Activated CD4-positive, alpha-beta T cell treated with anti-CD3 and anti-CD28 coated beads, Interleukin-2, Interleukin-4, amounts not matched to agents 100 ng/mL and 50 ng/mL, durations not matched to agents 16 hours and 8 hours (primary cell): ENCODE results near the gene OR5AK2.
A peak's percentile ranks its signal among the peaks of the same experiment; 100 is the strongest.
"Not testable (repeated sequence)": the region's sequence is repeated elsewhere in the genome, so short reads cannot be mapped to it uniquely, and the experiment has no call there.

Experiments used
- DNase-seq: peaks from one replicate; pipeline ENCODE4 v3.0.0-alpha.2; 2020; ENCODE audit warnings: low spot score

The OR5AK2 gene, protein sequence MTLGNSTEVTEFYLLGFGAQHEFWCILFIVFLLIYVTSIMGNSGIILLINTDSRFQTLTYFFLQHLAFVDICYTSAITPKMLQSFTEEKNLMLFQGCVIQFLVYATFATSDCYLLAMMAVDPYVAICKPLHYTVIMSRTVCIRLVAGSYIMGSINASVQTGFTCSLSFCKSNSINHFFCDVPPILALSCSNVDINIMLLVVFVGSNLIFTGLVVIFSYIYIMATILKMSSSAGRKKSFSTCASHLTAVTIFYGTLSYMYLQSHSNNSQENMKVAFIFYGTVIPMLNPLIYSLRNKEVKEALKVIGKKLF

DNA sequence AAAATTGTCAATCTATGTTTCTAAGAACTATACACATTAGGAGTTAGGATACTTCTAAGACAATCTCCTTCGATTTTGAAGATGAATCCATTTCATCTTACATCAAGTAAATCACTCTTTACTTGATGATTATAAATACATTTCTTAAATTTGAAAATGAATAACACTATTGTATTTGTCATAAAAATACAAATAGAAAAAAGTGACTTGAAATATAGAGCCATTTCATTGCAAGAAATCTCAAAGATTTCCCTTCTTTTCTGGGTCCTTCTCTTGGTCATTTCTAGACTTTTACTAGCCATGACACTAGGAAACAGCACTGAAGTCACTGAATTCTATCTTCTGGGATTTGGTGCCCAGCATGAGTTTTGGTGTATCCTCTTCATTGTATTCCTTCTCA, at the start of gene OR5AK2:
OR5AK2 (plus strand) TSS at position 301 of the 400 bp plus-strand sequence; CDS start at position 301, 0 bp downstream.
- DNase-seq: no peak

DNA sequence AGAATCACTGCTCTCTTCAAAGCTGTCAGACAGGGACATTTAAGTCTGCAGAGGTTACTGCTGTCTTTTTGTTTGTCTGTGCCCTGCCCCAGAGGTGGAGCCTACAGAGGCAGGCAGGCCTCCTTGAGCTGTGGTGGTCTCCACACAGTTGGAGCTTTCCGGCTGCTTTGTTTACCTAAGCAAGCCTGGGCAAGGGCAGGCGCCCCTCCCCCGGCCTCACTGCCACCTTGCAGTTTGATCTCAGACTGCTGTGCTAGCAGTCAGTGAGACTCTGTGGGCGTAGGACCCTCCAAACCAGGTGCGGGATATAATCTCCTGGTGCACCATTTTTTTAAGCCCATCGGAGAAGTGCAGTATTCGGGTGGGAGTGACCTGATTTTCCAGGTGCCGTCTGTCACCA, 43.2 kb upstream of the OR5AK2 start:
- DNase-seq: not testable (repeated sequence)

DNA sequence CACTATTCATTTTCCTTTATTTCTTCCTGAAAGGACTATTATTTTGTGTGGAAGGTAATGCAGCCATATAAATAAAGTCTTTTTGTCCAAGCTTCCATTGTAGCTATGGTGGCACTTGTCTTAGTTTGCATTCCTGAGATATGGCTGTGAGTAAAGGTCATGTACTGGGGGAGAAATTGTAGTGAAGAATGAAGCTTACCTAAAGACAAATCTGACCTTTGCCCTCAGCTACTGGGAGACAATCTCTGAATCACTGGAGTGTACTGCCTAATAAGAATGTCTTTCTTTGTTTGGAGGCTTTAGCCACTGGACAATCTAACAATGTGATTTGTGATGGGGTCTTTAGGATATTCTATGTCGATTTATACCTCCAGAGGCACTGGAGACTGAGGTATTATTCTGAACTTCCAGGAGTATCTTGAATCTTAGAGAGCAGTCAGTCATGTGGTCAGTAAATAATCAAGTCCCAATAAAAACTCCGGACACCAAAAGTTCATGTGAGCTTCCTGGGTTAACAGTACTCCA, 39.7 kb upstream of the OR5AK2 start:
- DNase-seq: no peak

DNA sequence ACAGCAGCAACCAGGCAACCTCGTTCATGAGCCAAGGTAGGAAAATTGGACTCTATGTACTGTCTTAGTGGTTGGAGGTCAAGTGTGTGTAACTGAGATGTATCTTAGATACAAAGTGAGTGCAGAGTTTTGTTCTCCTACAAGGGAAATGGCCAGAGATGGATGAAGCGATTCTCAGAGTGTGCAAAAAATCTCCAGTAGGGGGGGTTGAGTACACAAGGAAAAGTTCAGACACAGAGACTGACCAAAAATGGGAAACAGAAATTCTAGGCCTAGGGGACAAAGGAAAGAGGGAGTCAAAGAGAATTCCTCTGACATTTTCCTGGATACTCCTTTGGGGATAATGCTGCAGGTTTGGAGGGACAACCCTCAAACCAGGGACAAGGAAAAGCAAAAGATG, 38.2 kb upstream of the OR5AK2 start:
- DNase-seq: no peak

DNA sequence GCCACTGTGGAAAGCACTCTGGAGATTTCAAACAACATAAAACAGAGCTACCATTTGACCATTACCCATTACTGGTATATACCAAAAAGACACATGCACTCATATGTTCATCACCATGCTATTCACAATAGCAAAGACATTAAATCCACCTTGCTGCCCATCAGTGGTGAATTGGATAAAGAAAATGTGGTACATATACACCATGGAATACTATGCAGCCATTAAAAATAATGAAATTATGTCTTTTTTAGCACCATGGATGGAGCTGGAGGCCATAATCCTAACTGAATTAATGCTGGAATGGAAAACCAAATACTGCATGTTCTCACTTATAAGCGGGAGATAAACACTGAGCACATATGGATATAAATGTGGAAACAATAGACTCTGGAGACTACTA, 34.8 kb upstream of the OR5AK2 start:
- DNase-seq: not testable (repeated sequence)

DNA sequence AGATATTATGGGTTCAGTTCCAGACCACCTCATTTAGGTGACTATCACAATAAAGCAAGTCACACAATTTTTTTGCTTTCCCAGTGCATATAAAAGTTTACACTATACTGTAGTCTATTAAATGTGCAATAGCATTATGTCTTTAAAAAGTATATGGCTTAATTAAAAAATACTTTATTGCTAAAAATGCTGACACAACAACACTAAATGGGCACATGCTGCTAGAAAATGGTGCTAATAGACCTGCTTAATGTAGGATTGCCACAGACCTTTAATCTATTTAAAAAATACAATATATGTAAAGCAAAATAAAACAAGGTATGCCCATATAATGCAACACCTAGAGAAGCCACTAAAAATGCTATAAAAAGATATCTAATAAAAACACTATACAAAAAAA, 27.1 kb upstream of the OR5AK2 start:
- DNase-seq: no peak

DNA sequence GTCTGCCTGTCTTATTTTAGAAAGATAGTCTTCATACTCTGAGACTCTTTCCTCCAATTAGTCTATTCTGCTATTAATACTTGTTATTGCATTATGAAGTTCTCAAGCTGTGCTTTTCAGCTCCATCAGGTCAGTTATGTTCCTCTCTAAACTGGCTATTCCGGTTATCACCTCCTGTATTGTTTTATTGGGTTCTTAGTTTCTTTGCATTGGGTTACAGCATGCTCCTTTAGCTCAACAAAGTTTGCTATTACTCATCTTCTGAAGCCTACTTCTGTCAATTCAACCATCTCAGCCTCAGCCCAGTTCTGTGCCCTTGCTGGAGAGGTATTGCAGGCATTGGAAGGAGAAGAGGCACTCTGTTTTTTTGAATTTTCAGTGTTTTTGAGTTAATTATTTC, 21.0 kb upstream of the OR5AK2 start:
- DNase-seq: no peak

DNA sequence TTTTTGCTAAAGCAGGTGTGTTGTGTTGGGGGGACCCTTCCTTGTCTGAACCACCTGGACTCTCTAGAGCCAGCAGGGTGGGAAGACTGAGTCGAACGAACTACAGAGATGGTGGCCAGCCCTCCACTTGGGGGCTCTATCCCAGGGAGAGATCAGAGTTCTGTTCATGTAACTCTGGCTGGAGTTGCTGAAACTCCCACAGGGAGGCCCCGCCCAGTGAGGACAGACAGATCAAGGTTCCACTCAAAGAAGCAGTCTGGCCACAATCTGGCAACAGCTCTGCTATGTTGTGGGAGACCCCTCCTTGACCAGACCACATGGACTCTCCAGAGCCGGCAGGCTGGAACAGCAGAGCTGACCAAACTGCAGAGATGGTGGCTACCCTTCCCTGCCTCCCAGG, 20.2 kb upstream of the OR5AK2 start:
- no peak for DNase-seq

DNA sequence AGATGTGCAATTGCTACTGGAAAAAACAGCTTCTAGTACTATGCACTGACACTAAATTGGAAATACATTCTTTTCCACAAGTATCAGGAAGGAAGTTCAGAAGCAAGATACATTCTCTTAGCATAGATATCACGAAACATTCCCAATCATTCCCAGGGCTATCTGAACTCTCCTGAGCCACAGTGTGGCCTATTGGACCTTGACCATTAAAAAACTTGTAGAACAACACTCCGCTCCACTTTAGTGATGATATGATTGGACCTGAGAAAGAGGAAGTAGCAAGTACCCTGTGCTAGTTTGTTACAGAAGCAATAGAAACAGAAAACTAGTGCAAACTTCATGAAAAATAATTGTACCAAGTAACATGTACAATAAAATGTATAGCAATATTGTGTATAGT, 11.4 kb upstream of the OR5AK2 start:
- no peak for DNase-seq

DNA sequence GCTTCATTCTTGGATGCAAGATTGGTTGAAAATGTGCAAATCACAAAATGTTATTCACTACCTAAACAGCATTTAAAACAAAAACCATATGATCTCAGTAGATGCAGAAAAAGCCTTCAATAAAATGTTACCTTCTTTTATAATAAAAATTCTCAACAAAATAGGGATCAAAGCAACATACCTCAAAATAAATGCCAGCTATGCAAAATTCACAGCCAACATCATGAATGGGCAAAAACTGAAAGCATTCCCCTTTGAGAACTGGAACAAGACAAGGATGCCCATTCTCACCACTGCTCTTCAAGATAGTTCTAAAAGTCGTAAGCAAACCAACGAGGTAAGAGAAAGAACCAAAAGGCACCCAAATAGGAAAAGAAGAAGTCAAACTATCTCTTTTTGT, 2.0 kb downstream of the OR5AK2 start:
- no peak for DNase-seq

DNA sequence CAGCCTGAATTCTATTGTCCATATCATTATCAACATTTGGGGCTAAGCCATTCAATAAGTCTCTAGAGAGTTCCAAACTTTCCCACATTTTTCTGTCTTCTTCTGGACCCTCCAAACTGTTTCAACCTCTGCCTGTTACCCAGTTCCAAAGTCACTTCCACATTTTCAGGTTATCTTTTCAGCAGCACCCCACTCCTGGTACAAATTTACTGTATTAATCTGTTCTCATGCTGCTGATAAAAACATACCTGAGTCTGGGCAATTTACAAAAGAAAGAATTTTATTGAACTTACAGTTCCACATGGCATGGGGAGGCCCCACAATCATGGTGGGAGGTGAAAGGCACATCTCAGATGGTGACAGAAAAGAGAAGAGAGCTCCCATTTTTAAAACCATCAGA, 5.8 kb downstream of the OR5AK2 start:
- no peak for DNase-seq

DNA sequence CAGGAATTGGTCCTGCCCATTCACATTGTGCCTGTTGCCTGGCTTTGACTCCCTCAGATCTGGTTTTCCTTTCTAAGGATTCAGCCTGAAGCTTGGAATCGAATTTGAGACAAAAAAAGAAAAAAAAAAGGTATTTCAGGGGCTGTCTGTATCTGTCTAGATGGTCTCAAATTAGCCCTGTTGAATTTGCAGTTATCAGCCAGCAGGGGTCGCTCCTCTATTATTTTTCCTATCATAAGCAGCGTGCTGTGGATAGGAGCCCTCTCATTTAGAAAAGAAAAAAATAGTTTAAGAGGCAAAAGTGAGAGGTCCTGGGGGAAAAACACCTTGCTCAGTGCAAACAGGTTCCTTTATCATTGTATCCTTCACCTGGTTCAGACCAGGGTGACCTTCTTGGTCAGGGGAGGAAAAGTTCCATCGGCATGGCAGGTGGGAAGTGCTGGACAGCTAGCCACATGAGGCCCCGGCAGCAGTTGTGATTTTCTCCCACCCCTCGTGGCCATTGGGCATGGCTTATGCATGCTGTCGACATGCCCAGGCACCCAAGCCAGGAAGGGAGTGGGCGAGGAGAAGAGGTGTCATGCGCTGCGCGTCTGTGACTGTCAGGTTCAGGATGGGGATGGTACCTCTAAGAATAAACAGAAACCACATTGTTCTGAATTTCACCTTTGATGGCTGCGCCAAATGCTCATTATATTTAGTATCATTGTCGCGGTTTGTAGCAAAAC, 13.1 kb downstream of the OR5AK2 start:
- DNase-seq: peak; percentile 1

DNA sequence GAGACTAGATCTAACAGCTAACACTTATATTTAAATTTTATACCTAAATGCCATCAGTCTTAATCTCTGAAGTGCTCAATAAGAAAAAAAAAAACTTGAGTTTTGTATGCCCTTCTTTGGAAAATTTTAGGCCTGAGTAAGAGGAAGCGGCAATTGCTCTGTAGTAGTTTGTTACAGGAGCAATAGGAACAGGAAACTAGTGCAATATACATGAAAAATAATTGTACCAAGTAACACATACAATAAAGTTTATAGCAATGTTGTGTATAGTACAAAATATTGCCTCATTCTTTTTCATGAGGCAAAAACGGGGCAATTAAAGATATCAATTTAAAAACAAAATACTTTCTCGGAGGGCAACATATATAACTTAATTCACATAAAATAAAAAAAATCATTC, 19.7 kb downstream of the OR5AK2 start:
- DNase-seq: no peak

DNA sequence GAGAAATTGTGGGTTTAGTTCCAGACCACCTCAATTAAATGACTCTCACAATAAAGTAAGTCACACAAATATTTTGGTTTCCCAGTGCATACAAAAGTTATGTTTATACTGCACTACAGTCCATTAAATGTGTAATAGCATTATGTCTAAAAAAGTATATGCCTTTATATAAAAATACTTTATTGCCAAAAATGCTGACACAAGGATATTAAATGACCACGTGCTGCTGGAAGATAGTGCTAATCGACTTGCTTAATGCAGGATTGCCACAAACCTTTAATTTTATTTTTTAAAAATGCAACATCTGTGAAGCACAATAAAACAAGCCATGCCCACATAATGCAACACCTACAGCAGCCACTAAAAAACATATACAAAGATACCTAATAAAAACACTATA, 27.0 kb downstream of the OR5AK2 start:
- DNase-seq: no peak

DNA sequence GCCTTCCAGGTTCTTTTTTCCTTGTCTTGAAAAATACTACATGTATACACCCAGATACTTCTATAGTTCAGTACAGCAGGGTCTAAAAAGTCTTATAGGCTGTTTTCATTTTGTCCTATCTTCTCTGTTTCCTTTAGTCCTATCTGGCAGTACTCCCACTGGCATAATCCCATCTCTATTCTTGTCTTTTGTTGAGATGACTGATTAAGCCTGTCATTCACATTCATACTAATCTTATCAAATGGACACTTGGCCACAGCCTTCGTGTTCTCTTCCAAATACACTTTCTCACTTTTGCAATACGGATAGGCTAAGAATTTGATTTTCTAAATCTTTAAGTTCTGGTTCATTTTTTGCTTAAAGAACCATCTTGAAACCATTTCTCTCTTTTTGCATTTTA, 42.8 kb downstream of the OR5AK2 start:
- no peak for DNase-seq
